Testis (tissue), 3 donors: Measurements from ENCODE around the gene LBX2. TPM values are rescaled to one million over a fixed set of nuclear protein-coding genes. Genes with fewer than 3 reads are reported as not detected.

Experiments
- DNase-seq: peaks from one replicate; pipeline ENCODE4 v3.0.0-alpha.2; 2019
- H3K27ac ChIP-seq, 2 donors: fragments of 200-600 bp; sonication (generic); one replicate each; pipeline ENCODE4 v1.5.1; 2019
- H3K27me3 ChIP-seq: fragments of 200-600 bp; sonication (generic); one replicate; pipeline ENCODE4 v1.5.1; 2019
- H3K36me3 ChIP-seq: fragments of 200-600 bp; sonication (generic); one replicate; pipeline ENCODE4 v1.5.1; 2017; ENCODE audit warnings: low read depth; ENCODE audit errors: missing control alignments
- H3K4me1 ChIP-seq: fragments of 200-600 bp; sonication (generic); one replicate; pipeline ENCODE4 v1.5.1; 2019
- H3K4me3 ChIP-seq, 2 donors: fragments of 200-600 bp; sonication (generic); one replicate each; pipeline ENCODE4 v1.5.1; 2017 to 2019
- H3K9me3 ChIP-seq: fragments of 200-600 bp; sonication (generic); one replicate; pipeline ENCODE4 v1.5.1; 2017
- CTCF ChIP-seq, 3 experiments: fragments of 450-650 bp in 2 of 3; fragments of 200-600 bp in 1 of 3; sonication (generic) in 1 of 3; IDR thresholded peaks; one replicate each; pipeline ENCODE4 v1.5.1; 2016 to 2019; ENCODE audit warnings: antibody characterized with exemption in 3 of 3, mild to moderate bottlenecking in 2 of 3, moderate library complexity in 1 of 3
- POLR2A ChIP-seq: fragments of 450-650 bp; IDR thresholded peaks from one replicate; pipeline ENCODE4 v1.6.1; 2017; ENCODE audit warnings: antibody characterized with exemption, mild to moderate bottlenecking, moderate library complexity
- WGBS, 2 donors: methylation state at CpG; one replicate each; pipeline ENCODE4 v1.1.5; 2018; 5-methylcytosine and 5-hydroxymethylcytosine counted together
- intact Hi-C: fragments of 100-400 bp; cut with DNase I; formaldehyde crosslinking; loops from one replicate; pipeline ENCODE4 v1.15.1; 2023; ENCODE audit warnings: low total_unique reads
- polyA plus RNA-seq: library from polyadenylated mRNA; stranded (reverse); fragments of 350-450 nt; fragmentation: Illumina TruSeq; extraction: RNeasy Lipid Tissue Mini Kit (QIAGEN cat#74804); gene quantifications from one replicate; pipeline ENCODE4 v1.2.3, GENCODE V29; 2014; ENCODE audit warnings: low read depth, low replicate concordance; ENCODE audit not compliant: insufficient read depth
- total RNA-seq, 2 donors: library from RNA; depleted of rRNA; stranded (reverse); fragments of >200 nt; gene quantifications; one replicate each; pipeline ENCODE4 v1.2.3, GENCODE V29; 2016

LBX2 gene
- total and polyA plus RNA-seq, 3 donors from 2014 or later, result 0.33 to 1.4 TPM; not detected in 1

- WGBS, 2 donors, result 0% methylated on average over 45 to 50 of the region's 50 CpGs
- no peaks in the 10 kb centered on the region for H3K36me3 ChIP-seq
- peak within 1 kb of the TSS; percentile 87 to 90 for H3K4me3 ChIP-seq
- TF ChIP-seq CTCF (IDR thresholded peaks at IDR 0.05) (peak; percentile 69 to 88 (median 71)), POLR2A (no peak)
- peak; percentile 98 for DNase-seq
- no peaks in the 10 kb centered on the region for H3K9me3 ChIP-seq
- H3K27ac ChIP-seq, result peak within 1 kb of the TSS; percentile 85 to 93
- H3K27me3 ChIP-seq, result no peaks in the 10 kb centered on the region
- H3K4me1 ChIP-seq, result peaks cover 20% of the 10 kb centered on the region
- intact Hi-C loops, result loop anchor here (10.0 kb wide), 1 partner anchor 102 kb away; no protein-coding TSS in a partner anchor
Observed at GRCh38 chr2:74482801-74483674, 16.4 kb downstream of the LBX2 start, which contains the start of the genes CCDC142 and TTC31. TSS of gene CCDC142 (minus strand) at chr2:74482998. CDS start at chr2:74482837, 161 bp downstream. TSS of gene TTC31 (plus strand) at chr2:74483081. CDS start at chr2:74483096, 15 bp downstream.

GRCh38 chr2:74481961-74482800 lies 17.2 kb downstream of the LBX2 start:
- DNase-seq, result peak; percentile 36
- 1 to 2% methylated on average over 24 to 75 of the region's 80 CpGs for WGBS, 2 donors
- H3K4me1 ChIP-seq, result peaks cover 20% of the 10 kb centered on the region
- peak overlapping the region; percentile 85 to 93 for H3K27ac ChIP-seq
- no peaks in the 10 kb centered on the region for H3K27me3 ChIP-seq
- TF ChIP-seq POLR2A (no peak), CTCF (IDR thresholded peaks at IDR 0.05) (no peak)
- H3K36me3 ChIP-seq, result no peaks in the 10 kb centered on the region
- peak overlapping the region; percentile 87 to 90 for H3K4me3 ChIP-seq
- intact Hi-C loops, result loop anchor here (10.0 kb wide), 1 partner anchor 103 kb away; no protein-coding TSS in a partner anchor
- H3K9me3 ChIP-seq, result no peaks in the 10 kb centered on the region

- intact Hi-C loops, result loop anchor here (10.0 kb wide), 1 partner anchor 103 kb away; no protein-coding TSS in a partner anchor
- peak overlapping the region; percentile 87 to 90 for H3K4me3 ChIP-seq
- no peaks in the 10 kb centered on the region for H3K27me3 ChIP-seq
- no peak for DNase-seq
- peaks cover 20% of the 10 kb centered on the region for H3K4me1 ChIP-seq
- no peaks in the 10 kb centered on the region for H3K9me3 ChIP-seq
- no peak overlapping the region for H3K27ac ChIP-seq
- no peak for TF ChIP-seq CTCF (IDR thresholded peaks at IDR 0.05)
- no peak for TF ChIP-seq POLR2A
- no peaks in the 10 kb centered on the region for H3K36me3 ChIP-seq
- whole genome bisulfite sequencing, 2 donors, result 19 to 40% methylated on average over 3 of the region's 3 CpGs
Observed at GRCh38 chr2:74481431-74481830, 18.0 kb downstream of the LBX2 start.

GRCh38 chr2:74474899-74475298 lies 24.5 kb downstream of the LBX2 start:
- no peaks in the 10 kb centered on the region for H3K36me3 ChIP-seq
- peaks cover 12% of the 10 kb centered on the region for H3K4me1 ChIP-seq
- H3K9me3 ChIP-seq, result no peaks in the 10 kb centered on the region
- 73 to 86% methylated on average over 4 to 5 of the region's 5 CpGs for WGBS, 2 donors
- H3K27me3 ChIP-seq, result no peaks in the 10 kb centered on the region
- H3K27ac ChIP-seq, result no peak overlapping the region
- H3K4me3 ChIP-seq, result no peak overlapping the region
- TF ChIP-seq POLR2A (no peak), CTCF (IDR thresholded peaks at IDR 0.05) (no peak)
- intact Hi-C loops, result no loop called here
- DNase-seq, result no peak
